HK-2 (cell line): ENCODE measurements around the gene AFAP1.

ENCODE experiments used
- DNase-seq: peaks from one replicate; pipeline ENCODE4 v3.0.0-alpha.2; 2018; ENCODE audit not compliant: unreplicated experiment

The AFAP1 gene

GRCh38 chr4:7719354-7720174 is 220.1 kb downstream of the AFAP1 start:
- DNase-seq = peak; percentile 59

- DNase-seq = no peak
Measured at GRCh38 chr4:7717946-7718490, 221.6 kb downstream of the AFAP1 start.

- DNase-seq = no peak
Measured at GRCh38 chr4:7717161-7717560, 222.5 kb downstream of the AFAP1 start.

GRCh38 chr4:7716010-7716721 is 223.5 kb downstream of the AFAP1 start:
- no peak for DNase-seq

GRCh38 chr4:7715271-7716009 is 224.2 kb downstream of the AFAP1 start:
- no peak for DNase-seq

- DNase-seq = no peak
Measured at GRCh38 chr4:7714738-7715137, 224.9 kb downstream of the AFAP1 start.

- no peak for DNase-seq
Measured at GRCh38 chr4:7714176-7714575, 225.5 kb downstream of the AFAP1 start.

- no peak for DNase-seq
Measured at GRCh38 chr4:7713757-7714156, 225.9 kb downstream of the AFAP1 start.

- DNase-seq = no peak
Measured at GRCh38 chr4:7712021-7712671, 227.5 kb downstream of the AFAP1 start.

GRCh38 chr4:7711307-7711963 is 228.2 kb downstream of the AFAP1 start:
- no peak for DNase-seq

- no peak for DNase-seq
Measured at GRCh38 chr4:7710576-7711306, 228.9 kb downstream of the AFAP1 start.

- DNase-seq = no peak
Measured at GRCh38 chr4:7710126-7710525, 229.5 kb downstream of the AFAP1 start.

GRCh38 chr4:7709431-7709830 is 230.2 kb downstream of the AFAP1 start:
- DNase-seq = no peak

- DNase-seq = no peak
Measured at GRCh38 chr4:7708981-7709380, 230.7 kb downstream of the AFAP1 start.
